GM12864 (cell line): ENCODE measurements around the gene EMP2.

Source experiments
- DNase-seq: peaks from one replicate; pipeline ENCODE4 v3.0.0-alpha.2; 2011; ENCODE audit warnings: low read depth
- H3K4me3 ChIP-seq: 2 replicates; pipeline ENCODE4 v1.5.1; 2011; ENCODE audit warnings: mild to moderate bottlenecking, low read depth, low read length, control low read depth
- CTCF ChIP-seq: IDR thresholded peaks from 2 replicates; pipeline ENCODE4 v1.5.1; 2011; ENCODE audit warnings: low read depth, mild to moderate bottlenecking, moderate library complexity, low read length, control low read depth, inconsistent platforms; ENCODE audit errors: missing control alignments

The EMP2 gene

GRCh38 chr16:10587622-10588021 lies 7.2 kb upstream of the EMP2 start:
- no peak overlapping the region for H3K4me3 ChIP-seq
- no peak for DNase-seq
- TF ChIP-seq CTCF: no peak

- DNase-seq: no peak
- no peak for TF ChIP-seq CTCF
- H3K4me3 ChIP-seq: no peak overlapping the region
These were observed 4.6 kb upstream of the EMP2 start for GRCh38 chr16:10584981-10585438.

GRCh38 chr16:10583269-10583668 lies 2.9 kb upstream of the EMP2 start:
- TF ChIP-seq CTCF: no peak
- no peak overlapping the region for H3K4me3 ChIP-seq
- no peak for DNase-seq

- TF ChIP-seq CTCF: no peak
- H3K4me3 ChIP-seq: no peak overlapping the region
These were observed 1.1 kb upstream of the EMP2 start for GRCh38 chr16:10581507-10581906.

GRCh38 chr16:10580883-10581247 lies 467 bp upstream of the EMP2 start:
- no peak for TF ChIP-seq CTCF
- DNase-seq: no peak
- H3K4me3 ChIP-seq: no peak overlapping the region; the same call in 1 of the 2 replicates

More at GRCh38 chr16:10581507-10581906, 1.1 kb upstream of the EMP2 start:
- DNase-seq: no peak

GRCh38 chr16:10579575-10579964 lies 828 bp downstream of the EMP2 start:
- H3K4me3 ChIP-seq: no peak overlapping the region
- no peak for DNase-seq

More at GRCh38 chr16:10579575-10579964, 828 bp downstream of the EMP2 start:
- TF ChIP-seq CTCF: no peak
